ENCODE measurements around the gene GPR15LG.

The GPR15LG gene

GRCh38 chr10:84176351-84176750, 2.8 kb downstream of the GPR15LG start:
- Histone ChIP-seq H3K4me3 (ENCODE audit: low read length) (no peak overlapping the region), H3K27me3 (replicated peaks; ENCODE audit: insufficient read depth, low read length) (no peaks in the 10 kb centered on the region), H3K9me2 (replicated peaks; ENCODE audit: insufficient read depth, low read length) (no peaks in the 10 kb centered on the region), H3K79me2 (ENCODE audit: low read length) (no peaks in the 10 kb centered on the region), H4K20me1 (ENCODE audit: insufficient read depth, low read length) (no peaks in the 10 kb centered on the region), H3K9me3 (replicated peaks; ENCODE audit: insufficient read depth, low read length) (no peaks in the 10 kb centered on the region), H3K4me1 (ENCODE audit: low read length) (peaks cover 18% of the 10 kb centered on the region; the same call in 1 of the 2 replicates), H3K4me2 (ENCODE audit: low read depth, low read length) (no peak overlapping the region), H3K36me3 (replicated peaks; ENCODE audit: insufficient read depth, low read length) (no peaks in the 10 kb centered on the region), H3F3A (ENCODE audit: insufficient read depth, low read length) (no peaks in the 10 kb centered on the region), H3K27ac (ENCODE audit: low read length) (no peak overlapping the region), H2AFZ (ENCODE audit: low read length) (no peak overlapping the region), H3K9ac (ENCODE audit: low read length) (no peak overlapping the region)
- no peak for DNase-seq
- no peak for TF ChIP-seq EZH2phosphoT487 (IDR thresholded peaks at IDR 0.05; ENCODE audit: low read length)
- TF ChIP-seq EZH2 (optimal IDR thresholded peaks at IDR 0.05; ENCODE audit: low read depth, low read length), result no peak
- TF ChIP-seq CTCF (IDR thresholded peaks at IDR 0.05; ENCODE audit: low read length), result no peak

GRCh38 chr10:84176836-84177474, 3.4 kb downstream of the GPR15LG start:
- H3K27ac ChIP-seq (ENCODE audit: low read length), result no peak overlapping the region
- H3K4me2 ChIP-seq (ENCODE audit: low read depth, low read length), result no peak overlapping the region
- H3K27me3 ChIP-seq (replicated peaks; ENCODE audit: insufficient read depth, low read length), result no peaks in the 10 kb centered on the region
- H3K9me2 ChIP-seq (replicated peaks; ENCODE audit: insufficient read depth, low read length), result no peaks in the 10 kb centered on the region
- no peaks in the 10 kb centered on the region for H3K36me3 ChIP-seq (replicated peaks; ENCODE audit: insufficient read depth, low read length)
- no peak for TF ChIP-seq EZH2phosphoT487 (IDR thresholded peaks at IDR 0.05; ENCODE audit: low read length)
- no peak for TF ChIP-seq EZH2 (optimal IDR thresholded peaks at IDR 0.05; ENCODE audit: low read depth, low read length)
- TF ChIP-seq CTCF (IDR thresholded peaks at IDR 0.05; ENCODE audit: low read length), result no peak
- H3K4me1 ChIP-seq (ENCODE audit: low read length), result peaks cover 16% of the 10 kb centered on the region; the same call in 1 of the 2 replicates
- no peak for DNase-seq
- H4K20me1 ChIP-seq (ENCODE audit: insufficient read depth, low read length), result no peaks in the 10 kb centered on the region
- H3F3A ChIP-seq (ENCODE audit: insufficient read depth, low read length), result no peaks in the 10 kb centered on the region
- H2AFZ ChIP-seq (ENCODE audit: low read length), result no peak overlapping the region
- H3K9me3 ChIP-seq (replicated peaks; ENCODE audit: insufficient read depth, low read length), result no peaks in the 10 kb centered on the region
- H3K9ac ChIP-seq (ENCODE audit: low read length), result no peak overlapping the region
- no peaks in the 10 kb centered on the region for H3K79me2 ChIP-seq (ENCODE audit: low read length)
- H3K4me3 ChIP-seq (ENCODE audit: low read length), result no peak overlapping the region

- Histone ChIP-seq H3K27ac (ENCODE audit: low read length) (no peak overlapping the region), H2AFZ (ENCODE audit: low read length) (no peak overlapping the region), H3K9ac (ENCODE audit: low read length) (no peak overlapping the region), H3K9me2 (replicated peaks; ENCODE audit: insufficient read depth, low read length) (no peaks in the 10 kb centered on the region), H3K4me1 (ENCODE audit: low read length) (peaks cover 12% of the 10 kb centered on the region; the same call in 1 of the 2 replicates), H4K20me1 (ENCODE audit: insufficient read depth, low read length) (no peaks in the 10 kb centered on the region), H3K4me3 (ENCODE audit: low read length) (no peak overlapping the region), H3K79me2 (ENCODE audit: low read length) (no peaks in the 10 kb centered on the region), H3F3A (ENCODE audit: insufficient read depth, low read length) (no peaks in the 10 kb centered on the region), H3K9me3 (replicated peaks; ENCODE audit: insufficient read depth, low read length) (no peaks in the 10 kb centered on the region), H3K4me2 (ENCODE audit: low read depth, low read length) (no peak overlapping the region), H3K27me3 (replicated peaks; ENCODE audit: insufficient read depth, low read length) (no peaks in the 10 kb centered on the region), H3K36me3 (replicated peaks; ENCODE audit: insufficient read depth, low read length) (no peaks in the 10 kb centered on the region)
- no peak for DNase-seq
- TF ChIP-seq EZH2 (optimal IDR thresholded peaks at IDR 0.05; ENCODE audit: low read depth, low read length) (no peak), EZH2phosphoT487 (IDR thresholded peaks at IDR 0.05; ENCODE audit: low read length) (no peak), CTCF (IDR thresholded peaks at IDR 0.05; ENCODE audit: low read length) (no peak)
Observed at GRCh38 chr10:84177541-84178141, 4.0 kb downstream of the GPR15LG start.
